H1 (cell line): ENCODE results near the gene NHLH1. TPM values are rescaled to one million over a fixed set of nuclear protein-coding genes. Genes with fewer than 3 reads are reported as not detected.

Experiments used
- CTCF ChIA-PET: fragments of 300-600 bp; sonication (Branson Sonifier 250); formaldehyde crosslinking; loops from one replicate; lab custom pipeline; 2021; ENCODE audit not compliant: partially characterized antibody; lab: Charles Lee
- POLR2A ChIA-PET: fragments of 300-600 bp; sonication (Branson Sonifier 250); formaldehyde crosslinking; loops from one replicate; lab custom pipeline; 2021; ENCODE audit warnings: inconsistent platforms; ENCODE audit not compliant: partially characterized antibody; lab: Charles Lee
- DNase-seq, 2 experiments: peaks; one replicate each; pipeline versions ENCODE4 v3.0.0 to v3.0.0-alpha.2; 2010 to 2022; ENCODE audit warnings: low spot score in 2 of 2, low read depth in 1 of 2, mixed read lengths in 1 of 2
- FAIRE-seq: peaks from 2 replicates; lab custom pipeline; 2011; peaks lifted over from hg19 to GRCh38; lab: Jason Lieb, UNC
- H2AFZ ChIP-seq: 2 replicates; pipeline ENCODE4 v1.8.1; 2012; ENCODE audit warnings: low read length, inconsistent platforms
- H2AK5ac ChIP-seq: 2 replicates; pipeline ENCODE4 v1.6.1; 2013; ENCODE audit warnings: low read depth, low read length
- H2BK120ac ChIP-seq: replicated peaks from 2 replicates; pipeline ENCODE3; 2013; ENCODE audit warnings: low read depth, low read length, inconsistent platforms
- H2BK12ac ChIP-seq: 2 replicates; pipeline ENCODE4 v1.6.1; 2013; ENCODE audit warnings: low read depth, low read length
- H2BK15ac ChIP-seq: 2 replicates; pipeline ENCODE4 v1.6.1; 2013; ENCODE audit warnings: low read length
- H2BK20ac ChIP-seq: 2 replicates; pipeline ENCODE4 v1.6.1; 2013; ENCODE audit warnings: low read length
- H2BK5ac ChIP-seq: 2 replicates; pipeline ENCODE4 v1.6.1; 2013; ENCODE audit warnings: low read depth, low read length
- H3K14ac ChIP-seq: 2 replicates; pipeline ENCODE4 v1.6.1; 2013; ENCODE audit warnings: inconsistent platforms; ENCODE audit not compliant: insufficient read length
- H3K18ac ChIP-seq: 2 replicates; pipeline ENCODE4 v1.6.1; 2013; ENCODE audit warnings: low read length; ENCODE audit errors: extremely low read depth
- H3K23ac ChIP-seq: 2 replicates; pipeline ENCODE4 v1.6.1; 2013; ENCODE audit warnings: inconsistent platforms; ENCODE audit not compliant: insufficient read length
- H3K23me2 ChIP-seq: 2 replicates; pipeline ENCODE4 v1.6.1; 2013; ENCODE audit warnings: low read depth, low read length
- H3K27ac ChIP-seq: 2 replicates; pipeline ENCODE4 v1.6.1; 2011; ENCODE audit warnings: low read depth, low read length, inconsistent platforms
- H3K27me3 ChIP-seq, 4 experiments: replicated peaks in 1 of 4; 1 replicate in 1 of 4; 2 replicates in 3 of 4; pipeline versions ENCODE4 v1.6.1 to v1.8.1; 2011 to 2013; ENCODE audit warnings: low read length in 3 of 4, mild to moderate bottlenecking in 3 of 4, inconsistent platforms in 2 of 4, mixed read lengths in 2 of 4, moderate library complexity in 1 of 4; ENCODE audit not compliant: control insufficient read depth in 3 of 4, insufficient read depth in 3 of 4; ENCODE audit errors: extremely low read depth in 1 of 4
- H3K36me3 ChIP-seq, 4 experiments: 2 replicates each; pipeline versions ENCODE4 v1.6.1 to v1.8.1; 2011 to 2013; ENCODE audit warnings: mild to moderate bottlenecking in 4 of 4, low read length in 3 of 4, moderate library complexity in 2 of 4, control low read depth in 1 of 4, inconsistent platforms in 1 of 4; ENCODE audit not compliant: insufficient read depth in 4 of 4, control insufficient read depth in 2 of 4
- H3K4ac ChIP-seq: replicated peaks from 2 replicates; pipeline ENCODE3; 2013; ENCODE audit warnings: low read length, low read depth, mixed read lengths, inconsistent platforms; ENCODE audit not compliant: insufficient read length
- H3K4me1 ChIP-seq, 4 experiments: replicated peaks in 1 of 4; 1 replicate in 1 of 4; 2 replicates in 3 of 4; pipeline versions ENCODE4 v1.6.1 to v1.8.1; 2011 to 2013; ENCODE audit warnings: low read length in 3 of 4, inconsistent platforms in 2 of 4, mixed read lengths in 1 of 4; ENCODE audit not compliant: insufficient read depth in 4 of 4, control insufficient read depth in 3 of 4
- H3K4me2 ChIP-seq, 2 experiments: 2 replicates each; pipeline versions ENCODE4 v1.6.1 to v1.8.1; 2011 to 2013; ENCODE audit warnings: low read depth in 2 of 2, low read length in 2 of 2, control low read depth in 1 of 2, inconsistent platforms in 1 of 2, mild to moderate bottlenecking in 1 of 2; ENCODE audit not compliant: insufficient read depth in 1 of 2
- H3K4me3 ChIP-seq, 4 experiments: fragments of 200-600, 300-600 bp in 1 of 4; sonication (generic), shearing (Covaris generic), sonication (Bioruptor Twin) in 1 of 4; 2 replicates each; pipeline versions ENCODE4 v1.5.1 to v1.8.1; 2011 to 2016; ENCODE audit warnings: low read length in 4 of 4, low read depth in 3 of 4, control low read depth in 2 of 4, inconsistent platforms in 2 of 4, mild to moderate bottlenecking in 2 of 4, mixed read lengths in 1 of 4, moderate library complexity in 1 of 4; ENCODE audit not compliant: insufficient read depth in 2 of 4; ENCODE audit errors: extremely low read depth in 1 of 4
- H3K56ac ChIP-seq: replicated peaks from 2 replicates; pipeline ENCODE3; 2013; ENCODE audit warnings: low read depth, mild to moderate bottlenecking, mixed read lengths, low read length, inconsistent platforms; ENCODE audit not compliant: insufficient read length
- H3K79me1 ChIP-seq: 2 replicates; pipeline ENCODE4 v1.6.1; 2013; ENCODE audit warnings: low read depth, low read length, control low read depth
- H3K79me2 ChIP-seq, 2 experiments: 2 replicates each; pipeline versions ENCODE4 v1.6.1 to v1.8.1; 2012 to 2013; ENCODE audit warnings: low read length in 2 of 2, mild to moderate bottlenecking in 2 of 2, inconsistent platforms in 1 of 2; ENCODE audit not compliant: insufficient read depth in 2 of 2, control insufficient read depth in 1 of 2
- H3K9ac ChIP-seq, 4 experiments: replicated peaks in 1 of 4; 1 replicate in 1 of 4; 2 replicates in 3 of 4; pipeline versions ENCODE4 v1.6.1 to v1.8.1; 2011 to 2013; ENCODE audit warnings: low read depth in 3 of 4, low read length in 3 of 4, control low read depth in 2 of 4, mild to moderate bottlenecking in 2 of 4, moderate library complexity in 2 of 4, inconsistent platforms in 1 of 4; ENCODE audit errors: extremely low read depth in 1 of 4
- H3K9me3 ChIP-seq, 2 experiments: 2 replicates each; pipeline versions ENCODE4 v1.6.1 to v1.8.1; 2012 to 2013; ENCODE audit warnings: mild to moderate bottlenecking in 2 of 2, moderate library complexity in 2 of 2, control low read depth in 1 of 2, inconsistent platforms in 1 of 2, low read depth in 1 of 2, low read length in 1 of 2, mixed read lengths in 1 of 2; ENCODE audit not compliant: insufficient read depth in 2 of 2
- H4K20me1 ChIP-seq, 2 experiments: replicated peaks in 1 of 2; 2 replicates each; pipeline versions ENCODE3 to v1.8.1; 2011 to 2013; ENCODE audit warnings: inconsistent platforms in 2 of 2, low read length in 2 of 2, mild to moderate bottlenecking in 1 of 2; ENCODE audit not compliant: insufficient read depth in 2 of 2, control insufficient read depth in 1 of 2
- H4K5ac ChIP-seq: 2 replicates; pipeline ENCODE4 v1.6.1; 2013; ENCODE audit warnings: low read length, low read depth, mixed read lengths, inconsistent platforms; ENCODE audit not compliant: insufficient read length
- H4K8ac ChIP-seq: 2 replicates; pipeline ENCODE4 v1.8.0; 2013; ENCODE audit warnings: mild to moderate bottlenecking, moderate library complexity, low read length, inconsistent platforms; ENCODE audit not compliant: insufficient read depth; ENCODE audit errors: extremely low read depth
- H4K91ac ChIP-seq: replicated peaks from 2 replicates; pipeline ENCODE3; 2013; ENCODE audit warnings: low read length, mixed read lengths, inconsistent platforms; ENCODE audit not compliant: insufficient read length
- CBX8 ChIP-seq: fragments of 300-800, 300-1000 bp; sonication (generic); IDR thresholded peaks from 2 replicates; pipeline ENCODE4 v1.7.1; 2016; ENCODE audit warnings: low read depth, low read length, borderline replicate concordance
- NRF1 ChIP-seq: IDR thresholded peaks from 2 replicates; pipeline ENCODE4 v1.6.1; 2011; ENCODE audit warnings: mild to moderate bottlenecking, low read depth, low read length, improper control_type of control experiment
- RNF2 ChIP-seq: fragments of 200-900, 300-1000 bp; sonication (generic); IDR thresholded peaks from 2 replicates; pipeline ENCODE4 v1.7.1; 2016; ENCODE audit warnings: borderline replicate concordance, low read depth, mild to moderate bottlenecking, antibody characterized with exemption, low read length; ENCODE audit not compliant: poor library complexity, severe bottlenecking; ENCODE audit errors: missing control alignments
- SAP30 ChIP-seq: fragments of 300-600 bp; sonication (generic); IDR thresholded peaks from 2 replicates; pipeline ENCODE4 v1.7.1; 2012; ENCODE audit warnings: low read length, moderate library complexity, mild to moderate bottlenecking, inconsistent platforms; ENCODE audit not compliant: insufficient read depth, insufficient replicate concordance
- polyA plus RNA-seq, 7 experiments: library from polyadenylated mRNA; depleted of rRNA in 3 of 7; stranded (reverse) in 5 of 7; unstranded in 2 of 7; fragments of >200 nt in 5 of 7; fragments of 200-250 nt in 2 of 7; gene quantifications; 1 replicate in 5 of 7; 2 replicates in 1 of 7; 4 replicates in 1 of 7; pipeline versions ENCODE4 v1.2.1 to v1.2.3, GENCODE V29; 2011 to 2013; ENCODE audit warnings: missing spikeins in 2 of 7, mixed read lengths in 2 of 7
- total RNA-seq: library from RNA; stranded (reverse); fragmentation: NEBNext Ultra II Directional; extraction: Animal tissue kit (Norgen Biotek cat#: 25700); gene quantifications from 2 replicates; pipeline ENCODE4 v1.2.1, GENCODE V29; 2021

Gene NHLH1
- total and polyA plus RNA-seq, 2 of the 8 experiments (the other 6 are each of a cell fraction or from before 2014, with no cell fraction given) = 0.39 to 0.91 TPM

GRCh38 chr1:160330119-160330518, 36.8 kb upstream of the NHLH1 start:
- DNase-seq (no peak), FAIRE-seq (no peak)
- no peak overlapping the region for H3K18ac ChIP-seq
- H2BK20ac ChIP-seq = no peak overlapping the region
- H3K9ac ChIP-seq = no peak overlapping the region
- H2BK5ac ChIP-seq = no peak overlapping the region
- H4K5ac ChIP-seq = no peak overlapping the region
- peaks cover 1 to 2% of the 10 kb centered on the region in 2 experiments for H4K20me1 ChIP-seq
- H2BK120ac ChIP-seq = no peak overlapping the region
- no peak overlapping the region for H2AK5ac ChIP-seq
- no peak for TF ChIP-seq NRF1
- TF ChIP-seq CBX8 = no peak
- TF ChIP-seq SAP30 = no peak
- TF ChIP-seq RNF2 = no peak
- H3K14ac ChIP-seq = no peak overlapping the region
- H3K27me3 ChIP-seq = no peaks in the 10 kb centered on the region
- H3K79me1 ChIP-seq = no peaks in the 10 kb centered on the region; the same call in 1 of the 2 replicates
- H2AFZ ChIP-seq = no peak overlapping the region
- no peaks in the 10 kb centered on the region for H3K9me3 ChIP-seq
- no peak overlapping the region for H3K4me3 ChIP-seq
- H3K23me2 ChIP-seq = no peaks in the 10 kb centered on the region
- H3K56ac ChIP-seq = no peak overlapping the region
- no peaks in the 10 kb centered on the region for H3K79me2 ChIP-seq
- ChIA-PET POLR2A (interaction anchor here (0.9 to 2.0 kb wide), 4 partner anchors 12 to 122 kb away, joined by 3 to 5 read pairs (median 4); partner anchors contain the start of gene PEX19), CTCF (interaction anchor here (0.7 to 6.8 kb wide), 13 partner anchors 10 to 227 kb away, joined by 3 to 55 read pairs (median 3); no protein-coding TSS in a partner anchor)
- no peaks in the 10 kb centered on the region for H3K4me1 ChIP-seq
- H3K27ac ChIP-seq = no peak overlapping the region
- H2BK12ac ChIP-seq = no peak overlapping the region
- H3K36me3 ChIP-seq = peaks cover 19 to 76% (median 50%) of the 10 kb centered on the region in 4 experiments
- no peak overlapping the region for H3K23ac ChIP-seq
- no peak overlapping the region for H4K8ac ChIP-seq
- no peak overlapping the region for H3K4ac ChIP-seq
- H2BK15ac ChIP-seq = no peak overlapping the region
- H4K91ac ChIP-seq = no peak overlapping the region
- no peak overlapping the region for H3K4me2 ChIP-seq
